Limb (tissue), 2 donors: Measurements from ENCODE around the gene TLX2.
"Not testable (repeated sequence)": the region's sequence is repeated elsewhere in the genome, so short reads cannot be mapped to it uniquely, and the experiment has no call there.

Source experiments
- DNase-seq, 2 donors: peaks; one replicate each; pipeline ENCODE4 v3.0.0-alpha.2; 2016; ENCODE audit errors: extremely low spot score in 2 of 2

TLX2 gene

GRCh38 chr2:74554820-74555531, 40.7 kb downstream of the TLX2 start:
- DNase-seq, result no peak

GRCh38 chr2:74555610-74556103, 41.4 kb downstream of the TLX2 start:
- DNase-seq, result no peak

GRCh38 chr2:74556159-74556558, 41.9 kb downstream of the TLX2 start:
- no peak for DNase-seq

- no peak for DNase-seq
Observed at GRCh38 chr2:74556831-74557370, 42.7 kb downstream of the TLX2 start.

- DNase-seq, result no peak
Observed at GRCh38 chr2:74558284-74559230, 44.3 kb downstream of the TLX2 start.

GRCh38 chr2:74559912-74560311, 45.7 kb downstream of the TLX2 start:
- DNase-seq, result no peak

- no peak for DNase-seq
Observed at GRCh38 chr2:74560591-74560990, 46.3 kb downstream of the TLX2 start.

GRCh38 chr2:74561022-74561421, 46.8 kb downstream of the TLX2 start:
- not testable (repeated sequence) for DNase-seq

GRCh38 chr2:74562126-74562775, 48.0 kb downstream of the TLX2 start:
- DNase-seq, result no peak

GRCh38 chr2:74564222-74564621, 50.0 kb downstream of the TLX2 start:
- DNase-seq, result no peak

GRCh38 chr2:74566076-74566753, 52.0 kb downstream of the TLX2 start:
- no peak for DNase-seq

GRCh38 chr2:74566754-74567085, 52.5 kb downstream of the TLX2 start:
- no peak for DNase-seq
